Neural cell (in vitro differentiated cells): Measurements from ENCODE around the gene RGS12. TPM values are rescaled to one million over a fixed set of nuclear protein-coding genes. Genes with fewer than 3 reads are reported as not detected.

Source experiments
- H2AFZ ChIP-seq: fragments of 200-600, 300-800 bp; sonication (generic), shearing (Covaris generic); 2 replicates; pipeline ENCODE4 v1.6.0; 2014; ENCODE audit warnings: low read depth, mild to moderate bottlenecking, antibody characterized with exemption, low read length, moderate library complexity
- H3F3A ChIP-seq: fragments of 200-600 bp; shearing (Covaris generic); 2 replicates; pipeline ENCODE4 v1.6.1; 2016; ENCODE audit warnings: mild to moderate bottlenecking, moderate library complexity, mixed read lengths, antibody characterized with exemption, low read length; ENCODE audit not compliant: insufficient read depth, poor library complexity, severe bottlenecking
- H3K27ac ChIP-seq: fragments of 200-600, 300-800 bp; sonication (generic), shearing (Covaris generic); 2 replicates; pipeline ENCODE4 v1.5.1; 2014; ENCODE audit warnings: mild to moderate bottlenecking, low read length, moderate library complexity
- H3K27me3 ChIP-seq: fragments of 300-800, 200-600 bp; sonication (generic), shearing (Covaris generic); 2 replicates; pipeline ENCODE4 v1.6.0; 2014; ENCODE audit warnings: mild to moderate bottlenecking, low read depth, low read length, moderate library complexity; ENCODE audit not compliant: insufficient read depth
- H3K36me3 ChIP-seq: fragments of 300-800, 200-600 bp; sonication (generic), shearing (Covaris generic); 2 replicates; pipeline ENCODE4 v1.5.1; 2014; ENCODE audit warnings: mild to moderate bottlenecking, antibody characterized with exemption, low read length, moderate library complexity; ENCODE audit not compliant: insufficient read depth
- H3K4me2 ChIP-seq: fragments of 300-800, 200-600 bp; sonication (generic), shearing (Covaris generic); 2 replicates; pipeline ENCODE4 v1.6.0; 2014; ENCODE audit warnings: mild to moderate bottlenecking, low read length
- H3K4me3 ChIP-seq: fragments of 300-800, 200-600 bp; sonication (generic), shearing (Covaris generic); 2 replicates; pipeline ENCODE4 v1.5.1; 2014; ENCODE audit warnings: mild to moderate bottlenecking, low read length, moderate library complexity
- H3K79me2 ChIP-seq: fragments of 200-600 bp; shearing (Covaris generic); replicated peaks from 2 replicates; pipeline ENCODE4 v1.6.0; 2014; ENCODE audit warnings: mild to moderate bottlenecking, low read length, moderate library complexity; ENCODE audit not compliant: insufficient read depth
- H3K9ac ChIP-seq: fragments of 300-800, 200-600 bp; sonication (generic), shearing (Covaris generic); 2 replicates; pipeline ENCODE4 v1.6.1; 2016; ENCODE audit warnings: mild to moderate bottlenecking, low read length, mixed read lengths
- H3K9me2 ChIP-seq: fragments of 200-600 bp; shearing (Covaris generic); 2 replicates; pipeline ENCODE4 v1.6.1; 2016; ENCODE audit warnings: mild to moderate bottlenecking, low read length, mixed read lengths; ENCODE audit not compliant: insufficient read depth
- H3K9me3 ChIP-seq: fragments of 200-600, 300-800 bp; sonication (generic), shearing (Covaris generic); 2 replicates; pipeline ENCODE4 v1.6.1; 2016; ENCODE audit warnings: mild to moderate bottlenecking, mixed run types, low read length, moderate library complexity, mixed read lengths
- H4K20me1 ChIP-seq: fragments of 200-600 bp; shearing (Covaris generic); 2 replicates; pipeline ENCODE4 v1.6.1; 2016; ENCODE audit warnings: mild to moderate bottlenecking, mixed run types; ENCODE audit not compliant: insufficient read depth
- EP300 ChIP-seq: fragments of 450-650 bp; conservative IDR thresholded peaks from 2 replicates; pipeline ENCODE4 v1.6.1; 2014; ENCODE audit warnings: antibody characterized with exemption, mild to moderate bottlenecking, moderate library complexity; ENCODE audit not compliant: poor library complexity, severe bottlenecking
- EZH2 ChIP-seq: fragments of 200-600, 300-800 bp; shearing (Covaris generic), sonication (generic); IDR thresholded peaks from 2 replicates; pipeline ENCODE4 v1.6.1; 2014; ENCODE audit warnings: antibody characterized with exemption, low read length, borderline replicate concordance, mild to moderate bottlenecking; ENCODE audit not compliant: insufficient read depth, poor library complexity, severe bottlenecking
- MXI1 ChIP-seq: fragments of 450-650 bp; conservative IDR thresholded peaks from 2 replicates; pipeline ENCODE4 v1.6.1; 2014; ENCODE audit warnings: antibody characterized with exemption, mild to moderate bottlenecking; ENCODE audit not compliant: poor library complexity, severe bottlenecking
- POLR2AphosphoS5 ChIP-seq: IDR thresholded peaks from 2 replicates; pipeline ENCODE4 v1.6.1; 2012
- RAD21 ChIP-seq: fragments of 450-650 bp; conservative IDR thresholded peaks from 2 replicates; pipeline ENCODE4 v1.6.1; 2014; ENCODE audit warnings: antibody characterized with exemption, mild to moderate bottlenecking, moderate library complexity
- SMC3 ChIP-seq: fragments of 450-650 bp; conservative IDR thresholded peaks from 2 replicates; pipeline ENCODE4 v1.6.1; 2014; ENCODE audit warnings: antibody characterized with exemption, mild to moderate bottlenecking, moderate library complexity; ENCODE audit not compliant: poor library complexity
- TAF1 ChIP-seq: IDR thresholded peaks from 2 replicates; pipeline ENCODE4 v1.6.1; 2012; ENCODE audit warnings: low read depth
- polyA plus RNA-seq: library from polyadenylated mRNA; depleted of rRNA; stranded (reverse); fragments of >200 nt; gene quantifications from 2 replicates; pipeline ENCODE4 v1.2.3, GENCODE V29; 2014
- TF ChIP-seq, protein P1 (sequence below): fragments of 450-650 bp; IDR thresholded peaks from 2 replicates; pipeline ENCODE4 v1.5.1; 2014; ENCODE audit warnings: antibody characterized with exemption, mild to moderate bottlenecking, moderate library complexity; ENCODE audit not compliant: poor library complexity, severe bottlenecking
- TF ChIP-seq, protein P2 (sequence below): IDR thresholded peaks from 2 replicates; pipeline ENCODE4 v1.6.1; 2012; ENCODE audit warnings: borderline replicate concordance

Gene RGS12
- polyA plus RNA-seq, 1 donor from 2014 or later = 66.4 TPM

DNA sequence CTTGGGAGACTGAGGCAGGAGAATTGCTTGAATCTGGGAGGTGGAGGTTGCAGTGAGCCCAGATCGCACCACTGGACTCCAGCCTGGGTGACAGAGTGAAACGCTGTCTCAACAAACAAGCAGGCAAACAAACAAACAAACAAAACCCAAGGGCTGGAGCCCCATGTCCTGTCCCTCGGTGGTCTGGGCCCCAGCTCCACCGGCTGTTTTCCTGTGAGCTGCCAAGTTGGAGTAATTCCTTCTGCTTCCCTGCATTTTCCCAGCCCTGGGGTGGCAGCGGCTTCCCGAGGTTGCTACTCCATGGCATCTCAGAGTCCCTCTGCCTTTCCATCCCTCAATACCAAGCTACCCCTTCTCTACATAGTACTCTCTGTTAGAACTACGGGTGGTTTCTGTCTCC, 43.2 kb downstream of the RGS12 start (continued):
- TF ChIP-seq, protein P1, sequence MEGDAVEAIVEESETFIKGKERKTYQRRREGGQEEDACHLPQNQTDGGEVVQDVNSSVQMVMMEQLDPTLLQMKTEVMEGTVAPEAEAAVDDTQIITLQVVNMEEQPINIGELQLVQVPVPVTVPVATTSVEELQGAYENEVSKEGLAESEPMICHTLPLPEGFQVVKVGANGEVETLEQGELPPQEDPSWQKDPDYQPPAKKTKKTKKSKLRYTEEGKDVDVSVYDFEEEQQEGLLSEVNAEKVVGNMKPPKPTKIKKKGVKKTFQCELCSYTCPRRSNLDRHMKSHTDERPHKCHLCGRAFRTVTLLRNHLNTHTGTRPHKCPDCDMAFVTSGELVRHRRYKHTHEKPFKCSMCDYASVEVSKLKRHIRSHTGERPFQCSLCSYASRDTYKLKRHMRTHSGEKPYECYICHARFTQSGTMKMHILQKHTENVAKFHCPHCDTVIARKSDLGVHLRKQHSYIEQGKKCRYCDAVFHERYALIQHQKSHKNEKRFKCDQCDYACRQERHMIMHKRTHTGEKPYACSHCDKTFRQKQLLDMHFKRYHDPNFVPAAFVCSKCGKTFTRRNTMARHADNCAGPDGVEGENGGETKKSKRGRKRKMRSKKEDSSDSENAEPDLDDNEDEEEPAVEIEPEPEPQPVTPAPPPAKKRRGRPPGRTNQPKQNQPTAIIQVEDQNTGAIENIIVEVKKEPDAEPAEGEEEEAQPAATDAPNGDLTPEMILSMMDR = no peak

DNA sequence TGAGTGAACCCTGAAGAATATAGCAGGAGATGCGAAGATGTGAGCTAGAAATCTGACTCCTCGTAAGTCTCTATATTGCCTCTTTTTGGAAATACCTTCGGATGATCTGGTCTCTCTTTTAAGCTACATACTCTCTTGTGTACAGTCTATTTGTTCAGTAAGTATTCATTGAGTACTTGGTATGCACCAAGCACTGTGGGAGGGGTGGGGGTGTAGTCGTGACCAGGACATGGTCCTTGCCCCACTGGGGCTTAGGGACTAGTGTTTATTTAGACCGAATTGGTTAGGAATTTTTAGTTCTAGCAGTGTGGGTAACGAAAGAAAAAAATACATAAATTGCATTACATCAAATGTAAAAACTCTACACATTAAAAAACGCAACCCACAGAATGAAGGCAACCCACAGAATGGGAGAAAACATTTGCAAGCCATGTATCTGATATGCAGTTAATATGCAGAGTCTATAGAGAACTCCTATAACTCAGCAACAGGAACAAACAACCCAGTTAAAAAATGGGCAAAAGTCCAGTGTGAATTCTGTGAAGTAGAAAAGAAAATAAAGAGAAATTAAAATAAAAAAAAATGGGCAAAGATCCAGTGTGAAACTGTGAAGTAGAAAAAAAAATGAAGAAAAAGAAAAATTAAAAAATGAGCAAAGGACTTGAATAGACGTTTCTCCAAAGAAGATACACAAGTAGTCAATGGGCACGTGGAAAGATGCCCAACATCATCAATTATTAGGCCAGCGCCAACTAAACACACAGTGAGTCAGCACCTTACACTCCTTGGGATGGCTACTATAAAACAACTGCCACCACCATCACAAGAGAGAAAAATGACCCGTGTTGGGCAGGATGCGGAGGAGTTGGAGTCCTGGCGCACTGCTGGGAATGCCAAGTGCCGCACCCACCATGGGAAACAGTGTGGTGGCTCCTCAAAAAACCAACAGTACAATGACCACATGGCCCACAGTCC, 43.8 kb downstream of the RGS12 start:
- no peaks in the 10 kb centered on the region for H4K20me1 ChIP-seq
- H2AFZ ChIP-seq = no peak overlapping the region
- H3K9me2 ChIP-seq = no peaks in the 10 kb centered on the region
- no peak overlapping the region for H3K27ac ChIP-seq
- no peak overlapping the region for H3K9ac ChIP-seq
- no peaks in the 10 kb centered on the region for H3K27me3 ChIP-seq
- peaks cover 25% of the 10 kb centered on the region for H3K79me2 ChIP-seq
- H3K9me3 ChIP-seq = no peaks in the 10 kb centered on the region
- no peak for TF ChIP-seq EZH2
- TF ChIP-seq TAF1 = no peak
- no peak for TF ChIP-seq EP300
- TF ChIP-seq POLR2AphosphoS5 = no peak
- TF ChIP-seq RAD21 = no peak
- TF ChIP-seq MXI1 = no peak
- TF ChIP-seq, protein P2, sequence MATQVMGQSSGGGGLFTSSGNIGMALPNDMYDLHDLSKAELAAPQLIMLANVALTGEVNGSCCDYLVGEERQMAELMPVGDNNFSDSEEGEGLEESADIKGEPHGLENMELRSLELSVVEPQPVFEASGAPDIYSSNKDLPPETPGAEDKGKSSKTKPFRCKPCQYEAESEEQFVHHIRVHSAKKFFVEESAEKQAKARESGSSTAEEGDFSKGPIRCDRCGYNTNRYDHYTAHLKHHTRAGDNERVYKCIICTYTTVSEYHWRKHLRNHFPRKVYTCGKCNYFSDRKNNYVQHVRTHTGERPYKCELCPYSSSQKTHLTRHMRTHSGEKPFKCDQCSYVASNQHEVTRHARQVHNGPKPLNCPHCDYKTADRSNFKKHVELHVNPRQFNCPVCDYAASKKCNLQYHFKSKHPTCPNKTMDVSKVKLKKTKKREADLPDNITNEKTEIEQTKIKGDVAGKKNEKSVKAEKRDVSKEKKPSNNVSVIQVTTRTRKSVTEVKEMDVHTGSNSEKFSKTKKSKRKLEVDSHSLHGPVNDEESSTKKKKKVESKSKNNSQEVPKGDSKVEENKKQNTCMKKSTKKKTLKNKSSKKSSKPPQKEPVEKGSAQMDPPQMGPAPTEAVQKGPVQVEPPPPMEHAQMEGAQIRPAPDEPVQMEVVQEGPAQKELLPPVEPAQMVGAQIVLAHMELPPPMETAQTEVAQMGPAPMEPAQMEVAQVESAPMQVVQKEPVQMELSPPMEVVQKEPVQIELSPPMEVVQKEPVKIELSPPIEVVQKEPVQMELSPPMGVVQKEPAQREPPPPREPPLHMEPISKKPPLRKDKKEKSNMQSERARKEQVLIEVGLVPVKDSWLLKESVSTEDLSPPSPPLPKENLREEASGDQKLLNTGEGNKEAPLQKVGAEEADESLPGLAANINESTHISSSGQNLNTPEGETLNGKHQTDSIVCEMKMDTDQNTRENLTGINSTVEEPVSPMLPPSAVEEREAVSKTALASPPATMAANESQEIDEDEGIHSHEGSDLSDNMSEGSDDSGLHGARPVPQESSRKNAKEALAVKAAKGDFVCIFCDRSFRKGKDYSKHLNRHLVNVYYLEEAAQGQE = no peak
- TF ChIP-seq, protein P1 = no peak
- TF ChIP-seq SMC3 = no peak
- H3K36me3 ChIP-seq = no peaks in the 10 kb centered on the region
- no peaks in the 10 kb centered on the region for H3F3A ChIP-seq
- H3K4me2 ChIP-seq = no peak overlapping the region
- no peak overlapping the region for H3K4me3 ChIP-seq
